ENCODE results near the gene DOCK1.
"Not testable (repeated sequence)": the region's sequence is repeated elsewhere in the genome, so short reads cannot be mapped to it uniquely, and the experiment has no call there.

DNA sequence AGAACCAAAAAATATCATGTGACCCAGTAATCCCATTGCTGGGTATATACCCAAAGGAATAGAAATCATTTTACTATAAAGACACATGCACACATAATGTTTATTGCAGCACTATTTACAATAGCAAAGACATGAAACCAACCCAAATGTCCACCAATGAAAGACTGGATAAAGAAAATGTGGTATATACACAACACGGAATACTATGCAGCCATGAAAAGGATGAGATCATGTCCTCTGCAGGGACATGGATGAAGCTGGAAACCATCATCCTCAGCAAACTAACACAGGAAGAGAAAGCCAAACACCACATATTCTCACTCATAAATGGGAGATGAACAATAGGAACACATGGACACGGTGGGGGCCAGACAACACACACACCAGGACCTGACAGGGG is 5.7 kb upstream of the DOCK1 start:
- TF ChIP-seq, protein P1, sequence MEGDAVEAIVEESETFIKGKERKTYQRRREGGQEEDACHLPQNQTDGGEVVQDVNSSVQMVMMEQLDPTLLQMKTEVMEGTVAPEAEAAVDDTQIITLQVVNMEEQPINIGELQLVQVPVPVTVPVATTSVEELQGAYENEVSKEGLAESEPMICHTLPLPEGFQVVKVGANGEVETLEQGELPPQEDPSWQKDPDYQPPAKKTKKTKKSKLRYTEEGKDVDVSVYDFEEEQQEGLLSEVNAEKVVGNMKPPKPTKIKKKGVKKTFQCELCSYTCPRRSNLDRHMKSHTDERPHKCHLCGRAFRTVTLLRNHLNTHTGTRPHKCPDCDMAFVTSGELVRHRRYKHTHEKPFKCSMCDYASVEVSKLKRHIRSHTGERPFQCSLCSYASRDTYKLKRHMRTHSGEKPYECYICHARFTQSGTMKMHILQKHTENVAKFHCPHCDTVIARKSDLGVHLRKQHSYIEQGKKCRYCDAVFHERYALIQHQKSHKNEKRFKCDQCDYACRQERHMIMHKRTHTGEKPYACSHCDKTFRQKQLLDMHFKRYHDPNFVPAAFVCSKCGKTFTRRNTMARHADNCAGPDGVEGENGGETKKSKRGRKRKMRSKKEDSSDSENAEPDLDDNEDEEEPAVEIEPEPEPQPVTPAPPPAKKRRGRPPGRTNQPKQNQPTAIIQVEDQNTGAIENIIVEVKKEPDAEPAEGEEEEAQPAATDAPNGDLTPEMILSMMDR (IDR thresholded peaks at IDR 0.05; ENCODE audit: borderline replicate concordance, extremely low read depth, low read length, poor library complexity, severe bottlenecking) = not testable (repeated sequence)
- not testable (repeated sequence) for TF ChIP-seq EZH2 (IDR thresholded peaks at IDR 0.05; ENCODE audit: borderline replicate concordance, low read depth, low read length, severe bottlenecking)

Measured in DND-41 (cell line).